ENCODE measurements around the gene ALOX15B.
"Not testable (repeated sequence)": the region's sequence is repeated elsewhere in the genome, so short reads cannot be mapped to it uniquely, and the experiment has no call there.

Gene ALOX15B

GRCh38 chr17:8014558-8014850 is 24.4 kb upstream of the ALOX15B start:
- no peak for DNase-seq

GRCh38 chr17:8015236-8015956 is 23.5 kb upstream of the ALOX15B start:
- no peak for DNase-seq

GRCh38 chr17:8015957-8016631 is 22.8 kb upstream of the ALOX15B start:
- no peak for DNase-seq

GRCh38 chr17:8016632-8017424 is 22.0 kb upstream of the ALOX15B start:
- DNase-seq = peak; percentile 31

- DNase-seq = no peak
These were observed 20.4 kb upstream of the ALOX15B start for GRCh38 chr17:8018436-8018835.

GRCh38 chr17:8019166-8019565 is 19.7 kb upstream of the ALOX15B start:
- no peak for DNase-seq

GRCh38 chr17:8019665-8020650 is 18.9 kb upstream of the ALOX15B start:
- no peak for DNase-seq

GRCh38 chr17:8020776-8021564 is 17.9 kb upstream of the ALOX15B start:
- DNase-seq = no peak

- DNase-seq = no peak
These were observed 17.1 kb upstream of the ALOX15B start for GRCh38 chr17:8021565-8022359.

- DNase-seq = no peak
These were observed 16.4 kb upstream of the ALOX15B start for GRCh38 chr17:8022360-8023003.

- not testable (repeated sequence) for DNase-seq
These were observed 14.7 kb upstream of the ALOX15B start for GRCh38 chr17:8024161-8024560.

GRCh38 chr17:8025176-8025911 is 13.5 kb upstream of the ALOX15B start:
- DNase-seq = no peak

GRCh38 chr17:8029121-8029520 is 9.7 kb upstream of the ALOX15B start:
- no peak for DNase-seq

GRCh38 chr17:8031261-8031661 is 7.6 kb upstream of the ALOX15B start:
- DNase-seq = no peak

GRCh38 chr17:8031950-8032349 is 6.9 kb upstream of the ALOX15B start:
- no peak for DNase-seq

GRCh38 chr17:8032442-8032841 is 6.4 kb upstream of the ALOX15B start:
- DNase-seq = no peak

- DNase-seq = no peak
These were observed 831 bp downstream of the ALOX15B start for GRCh38 chr17:8039611-8040168.

- peak; percentile 27 for DNase-seq
These were observed 2.5 kb downstream of the ALOX15B start for GRCh38 chr17:8041249-8041928.

- DNase-seq = no peak
These were observed 3.1 kb downstream of the ALOX15B start for GRCh38 chr17:8041979-8042378.
